BJ (cell line): ENCODE data around the gene XDH. TPM values are rescaled to one million over a fixed set of nuclear protein-coding genes. Genes with fewer than 3 reads are reported as not detected.

ENCODE experiments used
- CTCF ChIA-PET: fragments of 350-600 bp; formaldehyde crosslinking; extraction: SDS; loops from one replicate; lab custom pipeline; 2021; ENCODE audit warnings: antibody characterized with exemption, inconsistent platforms; lab: Yijun Ruan, JAX
- POLR2A ChIA-PET: fragments of 300-600 bp; sonication (Branson Sonifier 250); formaldehyde crosslinking; extraction: SDS; loops from one replicate; lab custom pipeline; 2021; ENCODE audit warnings: antibody characterized with exemption; lab: Charles Lee
- DNase-seq: peaks from one replicate; pipeline ENCODE4 v3.0.0-alpha.2; 2011; ENCODE audit warnings: low read depth
- H3K27me3 ChIP-seq: 2 replicates; pipeline ENCODE4 v1.6.0; 2011; ENCODE audit warnings: low read length; ENCODE audit not compliant: control insufficient read depth, insufficient read depth
- H3K36me3 ChIP-seq: 2 replicates; pipeline ENCODE4 v1.5.1; 2011; ENCODE audit warnings: low read length; ENCODE audit not compliant: control insufficient read depth, insufficient read depth
- H3K4me3 ChIP-seq: 2 replicates; pipeline ENCODE4 v1.5.1; 2011; ENCODE audit warnings: low read depth, mild to moderate bottlenecking, control low read depth, low read length
- CTCF ChIP-seq: IDR thresholded peaks from 2 replicates; pipeline ENCODE4 v1.5.1; 2011; ENCODE audit warnings: low read depth, mild to moderate bottlenecking, control low read depth, inconsistent platforms, low read length, moderate library complexity; ENCODE audit not compliant: insufficient read depth
- polyA plus RNA-seq: library from polyadenylated mRNA; depleted of rRNA; stranded (reverse); fragments of >200 nt; gene quantifications from 2 replicates; pipeline ENCODE4 v1.2.3, GENCODE V29; 2011

Gene XDH
- polyA plus RNA-seq, 1 experiment = 0.69 TPM

GRCh38 chr2:31373127-31373526, 41.4 kb downstream of the XDH start:
- no peaks in the 10 kb centered on the region for H3K36me3 ChIP-seq
- no peaks in the 10 kb centered on the region for H3K27me3 ChIP-seq
- no peak for DNase-seq
- POLR2A ChIA-PET = no interaction called here
- no peak overlapping the region for H3K4me3 ChIP-seq
- no peak for TF ChIP-seq CTCF
- CTCF ChIA-PET = interaction anchor here (0.6 to 0.8 kb wide), 2 partner anchors 40 to 151 kb away, joined by 3 read pairs; no protein-coding TSS in a partner anchor

GRCh38 chr2:31372097-31372496, 42.4 kb downstream of the XDH start:
- DNase-seq = no peak
- Histone ChIP-seq H3K27me3 (no peaks in the 10 kb centered on the region), H3K36me3 (no peaks in the 10 kb centered on the region), H3K4me3 (no peak overlapping the region)
- CTCF ChIA-PET = interaction anchor here (1.5 kb wide), 1 partner anchor 10 kb away, joined by 5 read pairs; no protein-coding TSS in a partner anchor
- POLR2A ChIA-PET = no interaction called here
- TF ChIP-seq CTCF = no peak

- Histone ChIP-seq H3K36me3 (no peaks in the 10 kb centered on the region), H3K27me3 (no peaks in the 10 kb centered on the region), H3K4me3 (no peak overlapping the region)
- DNase-seq = no peak
- POLR2A ChIA-PET = no interaction called here
- no peak for TF ChIP-seq CTCF
- CTCF ChIA-PET = interaction anchor here (1.5 kb wide), 1 partner anchor 9 kb away, joined by 5 read pairs; no protein-coding TSS in a partner anchor
Observed at GRCh38 chr2:31371691-31372090, 42.9 kb downstream of the XDH start.

GRCh38 chr2:31366733-31367132, 47.8 kb downstream of the XDH start:
- POLR2A ChIA-PET = no interaction called here
- CTCF ChIA-PET = interaction anchor here (0.6 to 1.1 kb wide), 2 partner anchors 9 to 76 kb away, joined by 3 read pairs; no protein-coding TSS in a partner anchor
- no peaks in the 10 kb centered on the region for H3K36me3 ChIP-seq
- H3K4me3 ChIP-seq = no peak overlapping the region
- no peak for TF ChIP-seq CTCF
- DNase-seq = no peak
- H3K27me3 ChIP-seq = no peaks in the 10 kb centered on the region

- H3K27me3 ChIP-seq = no peaks in the 10 kb centered on the region
- H3K36me3 ChIP-seq = no peaks in the 10 kb centered on the region
- DNase-seq = no peak
- ChIA-PET POLR2A (no interaction called here), CTCF (interaction anchor here (0.6 to 1.1 kb wide), 2 partner anchors 10 to 75 kb away, joined by 3 read pairs; no protein-coding TSS in a partner anchor)
- H3K4me3 ChIP-seq = no peak overlapping the region
- TF ChIP-seq CTCF = no peak
Observed at GRCh38 chr2:31365834-31366505, 48.6 kb downstream of the XDH start.
